ENCODE results near the gene ZBTB25. TPM values are rescaled to one million over a fixed set of nuclear protein-coding genes. Genes with fewer than 3 reads are reported as not detected.
A peak's percentile ranks its signal among the peaks of the same experiment; 100 is the strongest.

ZBTB25 gene
- total RNA-seq, 1 donor from 2014 or later: 11.3 TPM

GRCh38 chr14:64536488-64537245 is 33.0 kb upstream of the ZBTB25 start:
- Mint-ChIP-seq H3K4me1 (ENCODE audit: unreplicated experiment) (peaks cover 5% of the 10 kb centered on the region), H3K27ac (peak overlapping the region; percentile 62), H3K36me3 (no peaks in the 10 kb centered on the region), H3K9me3 (no peaks in the 10 kb centered on the region), H3K27me3 (no peaks in the 10 kb centered on the region), H3K4me3 (peak overlapping the region; percentile 64)
- TF ChIP-seq CTCF (conservative IDR thresholded peaks at IDR 0.05): no peak
- DNase-seq (ENCODE audit: extremely low spot score, unreplicated experiment): no peak

- no peak for TF ChIP-seq CTCF (conservative IDR thresholded peaks at IDR 0.05)
- H3K4me3 Mint-ChIP-seq: no peak overlapping the region
- no peak for DNase-seq (ENCODE audit: extremely low spot score, unreplicated experiment)
- peaks cover 3% of the 10 kb centered on the region for H3K36me3 Mint-ChIP-seq
- H3K4me1 Mint-ChIP-seq (ENCODE audit: unreplicated experiment): no peaks in the 10 kb centered on the region
- H3K27me3 Mint-ChIP-seq: no peaks in the 10 kb centered on the region
- H3K9me3 Mint-ChIP-seq: no peaks in the 10 kb centered on the region
- H3K27ac Mint-ChIP-seq: no peak overlapping the region
These were observed 27.9 kb upstream of the ZBTB25 start for GRCh38 chr14:64531567-64531966.

GRCh38 chr14:64525354-64525753 is 21.7 kb upstream of the ZBTB25 start:
- Mint-ChIP-seq H3K36me3 (peaks cover 15% of the 10 kb centered on the region), H3K27ac (no peak overlapping the region), H3K27me3 (no peaks in the 10 kb centered on the region), H3K4me3 (no peak overlapping the region), H3K9me3 (no peaks in the 10 kb centered on the region), H3K4me1 (ENCODE audit: unreplicated experiment) (peaks cover 6% of the 10 kb centered on the region)
- TF ChIP-seq CTCF (conservative IDR thresholded peaks at IDR 0.05): no peak
- DNase-seq (ENCODE audit: extremely low spot score, unreplicated experiment): no peak

GRCh38 chr14:64522591-64523355 is 19.1 kb upstream of the ZBTB25 start:
- no peak overlapping the region for H3K27ac Mint-ChIP-seq
- H3K4me1 Mint-ChIP-seq (ENCODE audit: unreplicated experiment): peaks cover 11% of the 10 kb centered on the region
- H3K4me3 Mint-ChIP-seq: no peak overlapping the region
- H3K36me3 Mint-ChIP-seq: peaks cover 15% of the 10 kb centered on the region
- DNase-seq (ENCODE audit: extremely low spot score, unreplicated experiment): no peak
- no peaks in the 10 kb centered on the region for H3K27me3 Mint-ChIP-seq
- no peaks in the 10 kb centered on the region for H3K9me3 Mint-ChIP-seq
- TF ChIP-seq CTCF (conservative IDR thresholded peaks at IDR 0.05): no peak

GRCh38 chr14:64520699-64521098 is 17.1 kb upstream of the ZBTB25 start:
- no peak overlapping the region for H3K4me3 Mint-ChIP-seq
- no peaks in the 10 kb centered on the region for H3K9me3 Mint-ChIP-seq
- H3K27ac Mint-ChIP-seq: no peak overlapping the region
- H3K27me3 Mint-ChIP-seq: no peaks in the 10 kb centered on the region
- H3K36me3 Mint-ChIP-seq: peaks cover 6% of the 10 kb centered on the region
- no peak for TF ChIP-seq CTCF (conservative IDR thresholded peaks at IDR 0.05)
- no peak for DNase-seq (ENCODE audit: extremely low spot score, unreplicated experiment)
- peaks cover 12% of the 10 kb centered on the region for H3K4me1 Mint-ChIP-seq (ENCODE audit: unreplicated experiment)
